ENCODE data around the gene NAV3. TPM values are rescaled to one million over a fixed set of nuclear protein-coding genes. Genes with fewer than 3 reads are reported as not detected.

NAV3 gene
- total and polyA plus RNA-seq, 9 of the 15 experiments (the other 6 are each of a cell fraction or from before 2014, with no cell fraction given): 0.04 TPM; not detected in 8

- TF ChIP-seq, protein P1, sequence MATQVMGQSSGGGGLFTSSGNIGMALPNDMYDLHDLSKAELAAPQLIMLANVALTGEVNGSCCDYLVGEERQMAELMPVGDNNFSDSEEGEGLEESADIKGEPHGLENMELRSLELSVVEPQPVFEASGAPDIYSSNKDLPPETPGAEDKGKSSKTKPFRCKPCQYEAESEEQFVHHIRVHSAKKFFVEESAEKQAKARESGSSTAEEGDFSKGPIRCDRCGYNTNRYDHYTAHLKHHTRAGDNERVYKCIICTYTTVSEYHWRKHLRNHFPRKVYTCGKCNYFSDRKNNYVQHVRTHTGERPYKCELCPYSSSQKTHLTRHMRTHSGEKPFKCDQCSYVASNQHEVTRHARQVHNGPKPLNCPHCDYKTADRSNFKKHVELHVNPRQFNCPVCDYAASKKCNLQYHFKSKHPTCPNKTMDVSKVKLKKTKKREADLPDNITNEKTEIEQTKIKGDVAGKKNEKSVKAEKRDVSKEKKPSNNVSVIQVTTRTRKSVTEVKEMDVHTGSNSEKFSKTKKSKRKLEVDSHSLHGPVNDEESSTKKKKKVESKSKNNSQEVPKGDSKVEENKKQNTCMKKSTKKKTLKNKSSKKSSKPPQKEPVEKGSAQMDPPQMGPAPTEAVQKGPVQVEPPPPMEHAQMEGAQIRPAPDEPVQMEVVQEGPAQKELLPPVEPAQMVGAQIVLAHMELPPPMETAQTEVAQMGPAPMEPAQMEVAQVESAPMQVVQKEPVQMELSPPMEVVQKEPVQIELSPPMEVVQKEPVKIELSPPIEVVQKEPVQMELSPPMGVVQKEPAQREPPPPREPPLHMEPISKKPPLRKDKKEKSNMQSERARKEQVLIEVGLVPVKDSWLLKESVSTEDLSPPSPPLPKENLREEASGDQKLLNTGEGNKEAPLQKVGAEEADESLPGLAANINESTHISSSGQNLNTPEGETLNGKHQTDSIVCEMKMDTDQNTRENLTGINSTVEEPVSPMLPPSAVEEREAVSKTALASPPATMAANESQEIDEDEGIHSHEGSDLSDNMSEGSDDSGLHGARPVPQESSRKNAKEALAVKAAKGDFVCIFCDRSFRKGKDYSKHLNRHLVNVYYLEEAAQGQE (IDR thresholded peaks at IDR 0.05; ENCODE audit: borderline replicate concordance): peak; percentile 36; the same call in 1 of the 2 replicates
- TF ChIP-seq, protein P1 (CRISPR knock-in tag; IDR thresholded peaks at IDR 0.05; ENCODE audit: low read depth): no peak
- TF ChIP-seq ELF1 (tag; IDR thresholded peaks at IDR 0.05) (no peak), RBM25 (IDR thresholded peaks at IDR 0.05; ENCODE audit: low read depth, low read length, severe bottlenecking) (no peak), TGIF2 (CRISPR knock-in tag; IDR thresholded peaks at IDR 0.05) (no peak)
These were observed 94.9 kb downstream of the NAV3 start (continued) for GRCh38 chr12:77925536-77926108.
